GM19455 (cell line): ENCODE results near the gene CCDC179.

ENCODE experiments used
- ATAC-seq: cut with Tn5 transposase; IDR thresholded peaks from one replicate; pipeline ENCODE4 v1.9.1; 2021; ENCODE audit not compliant: unreplicated experiment

CCDC179 gene

DNA sequence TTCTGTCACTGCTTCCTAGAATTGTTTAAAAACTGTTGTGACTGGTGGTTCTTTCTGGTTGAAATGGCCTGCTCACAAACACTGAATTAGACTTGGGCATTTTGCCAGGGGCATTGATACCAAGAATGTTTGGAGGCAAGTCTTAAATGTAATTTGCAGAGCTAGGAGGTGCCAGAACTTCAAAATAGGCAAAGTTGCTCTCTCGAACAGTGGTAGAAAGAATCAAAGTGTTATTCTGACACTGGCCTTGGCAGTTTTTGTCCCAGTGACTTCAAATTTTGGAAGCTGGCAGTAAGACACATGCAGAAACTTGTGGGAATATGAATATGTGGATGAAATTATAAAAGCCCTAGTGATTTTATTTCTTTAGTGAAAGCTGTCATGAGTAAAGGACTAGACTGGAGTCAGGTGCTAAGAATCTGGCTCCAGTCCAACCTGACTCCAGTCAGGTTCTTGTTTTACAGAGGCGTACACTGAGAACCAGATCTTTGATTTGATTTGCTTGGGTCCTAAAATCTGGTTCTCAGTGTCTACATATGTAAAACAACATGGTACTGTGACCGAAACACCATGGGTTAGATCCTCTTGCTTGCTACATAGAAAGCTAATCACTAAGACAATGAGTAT is 51.6 kb downstream of the CCDC179 start:
- ATAC-seq: peak; percentile 18

DNA sequence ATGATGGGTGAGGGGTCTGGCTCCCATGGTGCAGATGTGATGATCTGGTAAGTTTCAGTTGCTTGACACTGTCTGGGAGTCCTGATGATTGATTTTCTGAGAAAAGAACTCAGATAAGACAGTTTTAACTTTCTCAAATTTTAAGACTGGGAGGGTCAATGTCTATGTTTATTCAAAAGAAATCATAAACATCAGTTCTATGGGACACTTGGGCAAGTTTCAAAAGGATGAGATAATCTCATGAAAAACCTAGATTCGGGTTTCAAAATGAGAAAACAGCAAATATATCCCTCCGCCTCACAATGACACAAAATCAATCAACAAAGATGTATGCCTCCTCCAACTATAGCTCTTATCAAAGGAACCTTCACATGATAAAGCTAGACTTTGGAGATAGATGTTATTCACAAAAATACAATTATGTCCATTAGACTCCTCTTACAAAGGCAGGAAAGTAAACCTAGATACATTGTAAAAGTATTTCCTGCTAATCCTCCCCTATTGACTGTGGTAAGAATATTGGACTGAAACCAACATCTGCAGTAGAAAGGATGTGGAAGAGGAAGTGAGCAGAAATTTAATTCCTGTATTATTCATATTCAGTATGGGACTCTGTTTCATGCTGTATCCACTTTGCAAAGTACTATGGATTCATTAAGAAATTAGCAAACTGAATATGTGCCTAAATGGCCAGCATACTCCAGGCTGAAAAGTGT is 52.3 kb downstream of the CCDC179 start:
- ATAC-seq: peak; percentile 92

DNA sequence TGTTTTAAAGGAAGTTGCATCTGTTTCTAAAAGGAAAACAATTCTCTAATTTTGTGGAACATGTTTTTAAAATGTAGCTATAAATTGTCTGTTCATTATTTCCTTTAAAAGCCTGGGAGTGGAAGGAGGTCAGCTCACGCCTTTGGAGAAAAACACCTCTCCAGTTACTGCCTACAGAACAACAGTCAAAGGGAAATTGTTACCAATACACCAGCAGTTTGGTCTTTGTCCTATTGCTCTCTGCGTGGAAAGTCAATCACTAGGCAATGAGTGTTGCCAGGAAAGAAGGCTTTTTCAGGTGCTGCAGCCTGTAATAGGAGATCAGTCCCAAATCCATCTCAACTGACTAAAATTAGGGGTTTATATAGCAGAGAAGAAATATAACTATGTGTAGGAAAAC is 52.9 kb downstream of the CCDC179 start:
- ATAC-seq: no peak

DNA sequence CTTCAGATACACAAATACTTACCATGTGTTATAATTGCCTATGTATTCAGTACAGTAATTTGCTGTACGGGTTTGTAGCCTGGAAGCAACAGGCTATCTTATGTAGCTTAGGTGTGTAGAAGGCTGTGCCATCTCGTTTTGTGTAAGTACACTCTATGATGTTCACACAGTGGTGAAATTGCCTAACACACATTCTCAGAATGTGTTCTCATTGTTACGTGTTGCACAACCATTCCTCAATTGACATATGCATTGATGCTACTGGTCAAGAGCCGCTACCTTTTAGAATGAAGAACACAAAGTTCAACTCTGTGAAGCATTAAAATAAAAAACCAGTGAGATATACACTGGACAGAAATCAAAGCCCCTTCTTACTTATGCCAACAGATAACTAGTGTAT is 57.4 kb downstream of the CCDC179 start:
- ATAC-seq: no peak

DNA sequence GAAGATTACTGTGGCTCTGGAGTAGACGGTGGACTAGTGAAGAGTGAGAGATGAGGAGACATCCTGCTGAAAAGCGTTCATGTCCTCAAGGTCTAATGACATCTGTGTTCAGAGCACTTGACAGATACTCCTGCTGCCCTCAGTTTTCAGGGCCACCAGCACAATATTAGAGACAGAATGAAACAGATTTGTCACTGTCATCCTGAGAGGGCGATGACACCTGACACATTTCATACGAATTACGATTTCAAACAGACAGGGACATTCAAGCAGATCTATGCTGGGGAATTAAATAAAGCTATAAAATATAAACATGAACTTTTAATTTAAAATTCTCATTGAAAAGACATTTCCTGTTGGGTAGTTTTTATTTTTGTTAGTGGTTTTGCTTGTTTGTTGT is 59.8 kb downstream of the CCDC179 start:
- ATAC-seq: no peak

DNA sequence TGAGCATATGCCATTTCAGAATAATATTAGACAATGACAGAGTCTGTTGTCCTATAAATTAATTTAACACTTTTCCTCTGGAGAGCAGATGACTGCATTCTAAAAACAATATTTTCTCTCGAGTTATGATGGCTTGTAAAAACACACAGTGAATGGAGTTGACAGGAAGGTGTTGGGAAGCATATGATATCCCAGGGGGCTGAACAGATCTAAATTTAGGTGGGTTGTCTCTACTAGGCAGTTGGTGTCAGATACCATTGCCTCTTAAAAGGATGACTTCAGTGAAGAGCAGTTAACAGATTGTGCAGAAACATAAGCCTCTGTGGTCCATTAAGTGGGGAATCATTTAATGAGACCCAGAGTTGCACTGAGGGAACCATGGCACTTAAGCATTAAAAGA is 61.4 kb downstream of the CCDC179 start:
- no peak for ATAC-seq

DNA sequence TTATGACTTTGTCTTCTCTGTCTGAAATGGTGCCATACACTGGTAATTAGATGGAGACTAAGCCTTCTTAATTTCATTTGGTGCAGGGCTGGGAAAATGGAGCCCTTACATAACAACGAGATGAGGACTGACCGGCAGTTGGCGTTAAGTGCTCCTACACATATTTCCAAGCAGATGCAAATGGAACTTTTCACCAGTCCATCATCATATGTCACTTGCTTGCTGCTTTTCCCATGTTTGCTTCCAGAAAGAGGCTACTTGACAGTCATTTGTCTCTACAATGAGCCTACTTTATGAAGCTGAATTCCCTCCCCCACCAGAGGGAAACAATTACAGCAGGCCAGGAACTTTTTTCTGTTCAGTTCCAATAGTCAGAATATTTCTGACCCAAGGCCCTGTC is 63.2 kb downstream of the CCDC179 start:
- no peak for ATAC-seq
